EL (cell line): ENCODE measurements around the gene SLC5A2.
"Not testable (repeated sequence)": the region's sequence is repeated elsewhere in the genome, so short reads cannot be mapped to it uniquely, and the experiment has no call there.

Experiments used
- DNase-seq: peaks from one replicate; pipeline ENCODE4 v3.0.0-alpha.2; 2016

SLC5A2 gene

DNA sequence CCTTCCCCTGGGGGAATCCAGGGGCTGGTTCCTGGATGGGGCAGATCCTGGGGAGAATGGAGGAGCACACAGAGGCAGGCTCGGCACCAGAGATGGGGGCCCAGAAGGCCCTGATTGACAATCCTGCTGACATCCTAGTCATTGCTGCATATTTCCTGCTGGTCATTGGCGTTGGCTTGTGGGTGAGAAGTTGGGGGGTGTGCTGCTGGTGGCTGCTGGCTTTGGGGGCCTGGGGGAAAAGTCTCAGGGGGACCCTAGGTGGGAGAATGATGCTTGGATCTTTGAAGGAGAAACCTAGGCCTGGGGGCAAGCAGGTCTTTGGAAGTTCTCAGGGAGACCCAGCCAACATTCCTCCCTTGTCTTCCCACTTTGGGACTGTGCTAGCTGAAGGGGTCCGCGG lies at the start of gene SLC5A2:
SLC5A2 (plus strand) TSS at position 43 of the 400 bp plus-strand sequence; CDS start at position 57, 14 bp downstream.
- no peak for DNase-seq

DNA sequence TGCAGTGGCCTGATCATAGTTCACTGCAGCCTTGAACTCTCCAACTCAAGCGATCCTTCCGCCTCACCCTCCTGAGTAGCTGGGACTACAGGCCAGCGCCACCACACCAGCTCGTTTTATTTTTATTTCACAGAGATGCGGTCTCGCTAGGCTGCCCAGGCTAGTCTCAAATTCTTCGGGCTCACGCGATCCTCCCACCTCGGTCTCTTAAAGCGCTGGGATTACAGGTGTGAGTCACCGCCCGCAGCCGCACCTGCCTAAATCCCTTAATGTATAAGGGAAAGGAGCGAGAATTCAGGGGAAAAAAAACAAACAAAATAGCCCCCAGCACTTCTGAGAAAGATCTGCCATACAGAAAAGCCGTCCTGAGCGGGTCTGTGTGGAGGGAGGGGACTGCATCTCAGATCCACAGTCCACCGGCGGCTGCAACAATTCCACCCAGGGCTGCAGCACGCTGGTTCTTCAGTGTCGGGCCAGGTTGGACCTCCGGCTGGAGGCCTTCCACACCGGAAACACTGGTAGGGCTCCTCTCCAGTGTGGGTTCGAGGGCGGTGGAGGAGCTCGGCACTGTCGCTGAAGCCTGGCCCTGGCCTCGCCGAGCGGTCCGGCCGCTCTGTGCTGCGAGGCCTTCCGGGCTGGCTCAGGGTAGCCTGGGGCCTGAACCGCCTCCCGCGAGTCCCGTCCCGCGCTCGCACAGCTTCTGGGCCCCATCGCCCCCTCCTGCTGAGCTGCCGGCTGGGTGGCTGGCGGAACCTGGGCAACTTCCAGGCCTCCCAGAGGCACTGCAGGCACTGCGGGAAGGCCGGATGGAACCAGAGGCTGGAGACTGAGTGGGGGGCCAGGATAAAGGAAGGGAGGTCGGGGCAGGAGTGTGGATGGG lies 47.3 kb upstream of the SLC5A2 start:
- DNase-seq = no peak

DNA sequence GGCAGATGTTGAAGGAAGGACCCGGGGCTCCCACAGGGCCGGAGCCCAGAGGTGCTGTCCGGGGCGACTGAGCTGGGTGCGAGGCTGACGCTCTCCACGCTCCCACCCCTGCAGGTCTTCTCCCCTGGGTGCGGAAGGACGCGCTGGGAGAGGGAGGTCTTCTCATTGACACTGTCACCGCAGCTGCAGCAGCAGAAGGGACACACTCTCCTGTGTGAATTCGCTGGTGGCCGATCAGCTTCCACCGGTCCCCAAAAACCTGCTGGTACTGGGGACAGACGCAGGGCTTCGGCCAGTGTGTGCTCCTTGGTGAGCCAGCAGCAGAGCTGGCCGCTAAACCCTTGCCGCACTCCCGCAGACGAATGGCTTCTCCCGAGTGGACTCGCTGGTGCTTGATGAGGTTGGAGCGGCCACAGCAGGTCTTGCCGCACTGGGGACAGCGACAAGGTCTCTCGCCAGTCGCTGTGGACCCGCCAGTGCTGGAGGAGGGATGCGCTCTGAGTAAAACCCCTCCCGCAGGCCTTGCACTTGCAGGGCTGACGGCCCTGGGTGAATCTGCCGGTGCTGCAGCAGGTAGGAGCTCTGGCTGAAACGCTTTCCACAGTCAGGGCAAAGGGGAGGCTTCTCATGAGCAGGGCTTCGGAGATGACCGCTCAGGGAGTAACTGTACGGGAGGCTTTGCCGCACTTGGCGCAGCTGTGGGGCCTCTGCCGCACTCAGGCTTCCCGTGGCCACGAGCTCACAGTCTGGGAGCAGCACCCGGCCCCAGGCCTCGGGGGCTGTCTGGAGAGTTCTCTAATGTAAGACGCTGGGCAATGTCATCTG lies 46.5 kb upstream of the SLC5A2 start:
- DNase-seq = no peak

DNA sequence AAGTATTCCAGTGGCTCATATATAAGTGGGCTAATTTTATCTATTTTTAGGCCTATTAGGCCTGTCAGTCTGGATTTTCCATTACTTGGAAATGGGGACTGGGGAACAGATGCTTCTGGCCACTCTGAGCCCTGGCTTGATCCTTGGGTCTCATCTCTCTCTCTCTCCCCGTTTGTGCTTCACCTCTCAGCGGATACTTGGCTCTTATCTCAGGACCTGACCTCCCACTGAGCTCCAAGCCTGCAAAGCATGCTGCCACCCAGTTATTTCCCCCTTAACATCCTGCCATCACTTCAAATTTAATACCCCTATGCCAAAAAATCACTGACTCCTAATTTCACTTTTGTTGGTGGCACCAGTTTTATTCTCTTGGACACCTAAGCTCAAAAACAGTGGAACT lies 44.5 kb upstream of the SLC5A2 start:
- DNase-seq = no peak

DNA sequence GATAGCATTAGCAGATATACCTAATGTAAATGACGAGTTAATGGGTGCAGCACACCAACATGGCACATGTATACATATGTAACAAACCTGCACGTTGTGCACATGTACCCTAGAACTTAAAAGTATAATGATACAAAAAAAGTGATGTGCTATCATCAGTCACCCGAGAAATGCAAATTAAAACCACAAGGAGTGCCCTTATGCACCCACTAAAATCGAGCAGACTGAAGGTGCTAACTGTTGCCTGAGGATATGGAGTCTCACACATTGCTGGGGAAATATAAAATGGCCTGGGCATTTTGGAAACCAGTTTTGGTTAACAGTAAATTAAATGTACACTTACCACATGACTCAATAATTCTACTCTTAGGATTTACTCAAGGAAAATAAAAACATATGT lies 43.9 kb upstream of the SLC5A2 start:
- DNase-seq = not testable (repeated sequence)

DNA sequence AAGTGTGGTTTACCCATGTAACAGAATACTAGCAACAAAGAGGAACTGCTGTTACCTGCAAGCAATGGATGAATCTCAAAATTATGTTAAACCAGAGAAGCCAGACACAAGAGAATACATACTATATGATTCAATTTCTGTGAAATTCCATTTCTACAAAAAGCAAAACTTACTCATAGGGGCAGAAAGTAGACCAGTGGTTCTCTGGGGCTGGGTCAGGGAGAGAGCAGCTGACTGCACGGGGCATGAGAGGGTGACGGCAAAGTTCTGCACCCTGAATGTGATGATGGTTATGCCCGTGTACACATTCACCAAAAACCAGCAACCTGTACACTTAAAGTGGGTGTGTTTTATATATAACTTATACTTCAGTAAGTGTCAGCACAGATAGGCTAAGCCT lies 43.4 kb upstream of the SLC5A2 start:
- DNase-seq = no peak

DNA sequence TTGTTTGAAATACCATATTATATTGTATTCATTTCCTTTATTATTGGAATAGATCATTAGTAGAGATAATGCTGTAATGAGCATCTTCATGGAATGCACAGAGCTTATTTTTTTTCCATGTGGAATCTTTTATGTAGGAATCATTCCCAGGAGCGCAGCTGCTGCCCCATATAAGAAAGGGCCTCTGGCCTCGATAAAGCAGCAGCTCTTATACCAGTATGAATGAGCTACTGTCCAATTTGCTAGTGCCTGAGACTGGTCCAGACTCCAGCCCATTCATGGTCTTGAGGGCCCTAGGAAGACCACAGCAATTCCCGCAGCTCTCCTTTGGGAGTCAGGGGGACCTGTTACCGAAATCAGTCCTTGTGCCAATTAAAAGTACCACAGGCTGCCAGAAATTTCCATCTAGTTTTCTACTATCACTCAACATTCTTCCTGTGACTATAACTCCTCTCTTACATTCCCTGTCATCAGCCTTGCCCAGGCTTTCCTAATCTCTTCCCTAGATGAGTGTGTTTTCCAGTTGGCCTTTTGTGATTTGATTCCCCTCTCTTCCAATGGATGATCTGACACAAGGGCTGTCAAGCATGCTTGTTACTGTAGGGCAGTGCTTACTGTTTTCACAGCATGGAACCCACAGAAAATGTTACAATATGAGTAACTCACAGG lies 42.3 kb upstream of the SLC5A2 start:
- DNase-seq = no peak

DNA sequence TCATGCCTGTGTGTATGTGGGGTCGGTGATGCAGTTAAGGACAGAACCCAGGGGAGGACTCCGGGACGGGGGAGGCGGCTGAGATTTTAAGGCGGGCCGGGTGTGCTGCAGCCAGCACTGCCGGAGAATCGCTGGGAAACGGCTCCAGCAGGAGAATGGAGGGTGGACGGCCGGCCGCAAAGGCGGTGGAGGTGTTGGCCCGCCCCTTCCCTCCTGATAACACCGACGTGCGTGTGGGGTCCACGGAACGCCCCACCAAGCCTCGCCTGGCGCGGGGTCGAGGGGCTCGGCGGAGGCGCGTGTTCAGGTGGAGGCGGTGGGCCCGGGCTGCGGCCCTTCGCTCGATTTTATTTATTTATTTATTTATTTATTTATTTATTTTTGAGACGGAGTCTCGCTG lies 41.0 kb upstream of the SLC5A2 start:
- no peak for DNase-seq

DNA sequence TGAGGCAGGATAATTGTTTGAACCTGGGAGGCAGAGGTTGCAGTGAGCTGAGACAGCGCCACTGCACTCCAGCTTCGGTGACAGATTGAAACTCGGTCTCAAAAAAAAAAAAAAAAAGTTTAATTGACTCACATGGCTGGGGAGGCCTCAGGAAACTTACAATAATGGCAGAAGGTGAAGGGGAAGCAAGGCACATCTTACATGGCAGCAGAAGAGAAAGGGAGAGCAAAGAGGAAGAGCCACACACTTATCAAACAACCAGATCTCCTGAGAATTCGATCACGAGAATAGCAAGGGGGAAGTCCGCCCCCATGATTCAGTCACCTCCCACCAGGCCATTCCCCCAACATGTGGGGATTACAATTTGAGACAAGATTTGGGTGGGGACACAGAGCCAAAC lies 37.0 kb upstream of the SLC5A2 start:
- not testable (repeated sequence) for DNase-seq

DNA sequence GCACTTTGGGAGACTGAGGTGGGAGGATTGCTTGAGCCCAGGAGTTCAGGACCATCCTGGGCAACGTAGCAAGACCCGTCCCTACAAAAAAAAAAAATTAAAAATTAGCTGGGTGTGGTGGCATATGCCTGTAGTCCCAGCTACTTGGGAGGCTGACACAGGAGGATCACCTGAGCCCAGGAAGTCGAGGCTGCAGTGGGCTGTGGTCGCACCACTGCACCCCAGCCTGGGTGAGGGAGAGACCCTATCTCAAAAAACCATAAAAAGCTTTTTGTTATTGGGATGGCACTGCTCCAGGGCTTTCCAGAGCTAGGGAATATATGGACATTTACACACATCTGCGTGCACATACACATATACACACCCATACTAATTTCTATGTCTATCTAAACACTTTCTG lies 31.7 kb upstream of the SLC5A2 start:
- DNase-seq = no peak

DNA sequence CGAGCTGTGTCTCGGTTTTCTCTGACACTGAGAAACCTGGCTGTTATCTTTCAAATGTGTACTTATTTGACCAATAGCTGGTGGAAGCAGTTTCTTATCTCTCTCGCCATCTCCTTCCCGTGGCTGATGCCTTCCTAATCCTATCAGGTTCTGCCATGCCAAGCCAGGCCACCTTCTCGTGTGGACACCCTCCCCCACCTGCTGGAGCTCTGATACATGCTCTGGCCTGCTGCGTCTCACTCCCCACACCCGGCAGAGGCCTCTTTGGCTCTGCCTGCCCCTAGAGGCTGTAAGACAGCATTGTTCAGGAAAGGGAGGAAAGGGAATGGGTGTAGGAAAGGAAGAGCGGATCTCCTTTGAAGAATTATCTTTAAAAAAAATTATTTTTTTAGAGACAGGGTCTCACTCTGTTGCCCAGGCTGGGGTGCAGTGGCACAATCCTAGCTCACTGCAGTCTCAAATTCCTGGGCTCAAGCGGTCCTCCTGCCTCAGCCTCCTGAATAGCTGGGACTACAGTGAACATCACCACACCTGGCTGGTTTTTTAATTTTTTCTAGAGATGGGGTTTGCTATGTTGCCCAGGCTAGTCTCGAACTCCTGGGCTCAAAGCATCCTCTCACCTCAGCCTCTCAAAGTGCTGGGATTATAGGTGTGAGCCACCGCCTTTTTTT lies 31.1 kb upstream of the SLC5A2 start:
- DNase-seq = peak; percentile 74

DNA sequence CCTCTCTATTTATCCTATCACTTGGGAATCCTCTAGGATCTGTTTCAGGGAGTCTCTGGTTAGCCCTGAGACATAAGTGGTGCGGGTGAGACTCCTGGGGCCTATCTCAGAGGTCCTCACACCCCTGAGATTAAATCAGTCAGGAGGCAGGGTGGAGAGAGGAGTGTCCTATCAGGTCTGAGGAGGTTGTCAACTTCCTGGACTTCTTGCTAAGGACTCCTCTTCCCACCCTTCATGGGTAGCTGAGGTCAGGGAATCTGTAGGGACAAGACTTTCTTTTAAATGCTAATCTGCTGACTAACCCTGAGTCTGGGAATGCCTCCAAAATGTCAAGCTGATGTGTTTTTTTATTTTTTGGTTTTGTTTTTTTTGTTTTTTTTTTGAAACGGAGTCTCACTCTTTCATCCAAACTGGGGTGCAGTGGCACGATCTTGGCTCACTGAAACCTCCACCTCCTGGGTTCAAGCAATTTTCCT lies 30.3 kb upstream of the SLC5A2 start:
- DNase-seq = peak; percentile 94

DNA sequence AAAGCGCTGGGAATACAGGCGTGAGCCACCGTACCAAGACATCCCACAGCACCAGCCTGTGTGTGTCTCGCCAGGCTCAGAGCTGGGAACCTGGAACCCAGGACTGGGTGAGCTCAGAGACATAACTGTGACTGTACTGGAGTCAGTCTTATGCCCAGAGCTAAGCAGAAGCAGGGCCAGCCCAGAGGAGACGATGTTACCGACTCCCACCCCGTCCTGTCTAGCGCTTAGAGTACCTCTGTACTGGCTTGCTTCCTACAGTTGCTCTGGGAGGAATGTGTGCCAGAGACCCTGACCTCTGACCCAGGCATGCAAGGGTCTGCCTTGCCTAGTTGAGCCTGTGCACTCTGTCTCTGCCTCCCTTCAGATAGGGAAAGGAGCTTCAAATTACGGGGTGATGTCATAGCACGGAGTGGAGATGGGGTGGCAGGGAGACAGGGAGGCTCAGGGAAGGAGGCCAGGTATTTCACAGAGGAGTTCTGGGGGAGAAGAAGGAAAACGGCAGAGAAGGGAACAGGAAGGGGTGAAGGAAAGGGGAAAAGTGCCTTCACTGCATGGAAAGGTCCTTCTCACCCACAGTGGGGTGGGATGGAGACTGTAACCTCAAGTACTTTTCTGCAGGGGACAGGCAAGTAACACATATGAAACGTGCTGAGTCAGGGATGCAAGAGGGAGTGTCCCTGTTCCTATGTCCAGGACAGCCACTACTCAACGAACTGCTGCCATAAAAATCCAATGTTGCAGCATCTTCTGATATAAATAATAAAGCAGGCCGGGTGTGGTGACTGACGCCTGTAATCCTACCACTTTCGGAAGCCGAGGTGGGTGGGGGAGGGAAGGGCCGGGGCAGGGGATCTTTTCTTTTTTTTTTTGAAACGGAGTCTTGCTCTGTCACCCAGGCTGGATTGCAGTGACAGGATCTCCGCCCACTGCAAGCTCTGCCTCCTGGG lies 29.4 kb upstream of the SLC5A2 start:
- DNase-seq = peak; percentile 59

DNA sequence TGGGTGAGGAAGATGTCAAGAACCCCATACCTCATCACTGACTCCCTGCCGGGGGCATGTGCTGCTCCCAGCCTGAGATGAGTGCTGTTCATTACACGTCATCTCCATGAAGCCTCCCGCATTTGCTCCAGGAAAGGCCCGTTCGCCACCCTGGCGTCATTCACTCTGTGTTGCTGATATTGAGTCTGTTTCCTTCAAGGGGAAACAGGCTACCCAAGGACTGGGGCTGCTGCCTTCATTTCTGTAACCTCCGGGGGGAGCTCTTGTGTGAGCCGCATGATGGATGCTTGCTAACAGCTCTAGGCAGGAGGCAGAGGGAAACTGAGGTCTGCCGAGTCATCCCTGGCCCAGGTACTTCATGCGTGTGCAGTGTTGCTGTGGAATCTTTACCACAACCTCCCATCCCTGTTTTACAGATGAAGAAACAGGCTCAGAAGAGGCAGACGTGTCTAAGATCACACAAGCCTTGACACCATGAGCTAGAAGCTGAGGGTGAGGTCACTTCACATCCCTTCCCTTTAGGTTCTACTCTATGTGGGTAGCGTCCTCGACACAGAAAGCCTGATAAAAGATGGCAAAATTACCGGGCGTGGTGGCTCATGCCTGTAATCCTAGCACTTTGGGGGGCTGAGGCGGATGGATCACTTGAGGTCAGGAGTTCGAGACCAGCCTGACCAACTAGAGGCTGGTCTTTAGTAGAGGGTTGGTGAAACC lies 27.2 kb upstream of the SLC5A2 start:
- no peak for DNase-seq

DNA sequence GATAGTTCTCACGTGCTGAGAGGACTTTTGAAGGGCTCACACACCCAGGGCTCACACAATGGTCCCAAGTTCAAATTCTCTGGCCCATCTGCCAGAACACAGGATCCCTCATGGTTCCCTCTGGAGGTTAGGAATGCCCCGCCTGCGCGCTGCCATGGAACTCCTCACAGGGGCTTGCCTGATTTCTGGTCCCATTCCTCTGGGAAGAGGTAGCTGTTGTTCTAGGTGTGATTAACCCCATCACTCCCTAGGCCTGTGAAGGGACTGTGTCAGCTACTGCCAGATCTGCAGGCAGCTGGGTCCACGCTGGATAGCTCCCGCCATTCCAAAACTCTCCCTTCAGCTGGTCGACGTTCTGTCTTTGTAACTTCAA lies 25.9 kb upstream of the SLC5A2 start:
- DNase-seq = no peak

DNA sequence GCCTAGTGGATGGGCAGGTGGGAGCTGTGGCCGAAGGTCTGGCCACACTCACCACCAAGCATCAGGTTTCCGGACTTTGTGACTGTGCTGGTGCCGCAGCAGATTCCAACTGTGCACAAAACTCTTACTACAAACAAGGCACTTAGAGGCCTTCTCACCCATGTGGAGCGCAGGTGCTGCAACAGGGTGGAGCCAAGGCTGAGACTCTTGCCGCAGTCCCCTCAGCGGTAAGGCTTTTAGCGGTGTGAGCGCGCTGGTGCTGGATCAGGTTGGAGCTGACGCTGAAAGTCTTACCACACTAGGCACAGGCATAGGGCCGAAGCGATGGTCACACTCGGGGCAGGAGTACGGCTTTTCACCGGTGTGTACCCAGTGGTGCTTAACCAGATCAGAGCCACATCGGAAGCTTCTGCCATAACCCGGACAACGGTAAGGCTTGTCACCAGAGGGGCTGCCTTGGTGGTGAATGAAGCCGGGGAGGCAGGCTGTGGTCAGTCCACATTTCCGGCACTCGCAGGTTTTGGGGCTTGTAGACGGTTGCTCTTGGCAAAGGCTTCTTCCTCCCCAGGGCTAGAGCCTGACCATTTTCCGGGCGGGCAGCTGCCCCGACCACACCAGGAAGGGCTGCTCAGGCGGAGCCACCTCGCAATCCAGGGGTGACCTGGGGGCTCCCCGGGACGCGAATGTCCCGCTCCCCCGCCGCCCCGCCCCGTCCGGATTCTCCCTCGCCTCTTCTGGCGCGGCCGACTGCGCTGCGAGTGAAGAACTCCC lies 24.7 kb upstream of the SLC5A2 start:
- DNase-seq = peak; percentile 61

DNA sequence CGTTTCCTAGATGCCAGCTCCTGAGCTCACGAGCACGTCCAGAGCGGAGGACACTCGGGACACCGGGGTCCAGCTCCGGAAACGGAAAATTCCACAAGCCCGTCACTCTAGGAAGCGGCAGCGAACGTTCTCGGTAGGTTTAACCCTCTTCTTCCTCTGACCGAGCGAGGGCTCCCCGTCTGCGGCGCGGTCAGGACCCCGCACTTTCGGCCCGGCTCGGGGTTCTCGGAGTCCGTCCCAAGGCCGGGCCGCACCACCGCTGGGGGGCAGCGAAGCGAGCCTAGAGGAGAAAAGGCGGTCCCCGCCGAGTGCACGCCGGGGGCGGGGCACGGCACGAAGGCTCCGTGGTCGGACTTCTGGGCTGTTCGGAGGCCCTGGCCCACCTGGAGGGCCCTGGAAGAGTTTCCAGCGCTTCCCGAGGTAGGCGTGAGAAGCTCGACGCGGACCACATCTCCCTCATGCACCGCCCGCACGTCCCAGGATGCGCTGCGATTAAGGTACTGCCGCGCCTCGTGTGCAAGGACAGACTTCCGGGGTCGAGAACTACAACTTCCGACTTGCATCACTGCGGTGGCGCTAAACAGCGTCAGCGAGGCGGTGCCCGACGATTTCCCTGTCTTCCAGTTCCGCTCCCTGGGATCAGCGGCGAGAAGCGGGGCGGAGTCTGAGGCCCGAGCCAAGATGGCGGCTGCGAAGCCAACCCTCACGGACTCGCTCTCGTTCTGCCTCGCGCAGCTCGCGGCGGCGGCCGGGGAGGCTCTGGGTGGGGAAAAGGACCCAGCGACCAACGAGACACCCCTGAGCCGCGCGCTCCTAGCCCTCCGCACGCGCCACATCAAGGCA lies 23.9 kb upstream of the SLC5A2 start, which contains the start of gene ARMC5:
ARMC5 (plus strand) TSS at position 658 of the 843 bp plus-strand sequence; CDS start at position 682, 24 bp downstream.
- DNase-seq = peak; percentile 98

DNA sequence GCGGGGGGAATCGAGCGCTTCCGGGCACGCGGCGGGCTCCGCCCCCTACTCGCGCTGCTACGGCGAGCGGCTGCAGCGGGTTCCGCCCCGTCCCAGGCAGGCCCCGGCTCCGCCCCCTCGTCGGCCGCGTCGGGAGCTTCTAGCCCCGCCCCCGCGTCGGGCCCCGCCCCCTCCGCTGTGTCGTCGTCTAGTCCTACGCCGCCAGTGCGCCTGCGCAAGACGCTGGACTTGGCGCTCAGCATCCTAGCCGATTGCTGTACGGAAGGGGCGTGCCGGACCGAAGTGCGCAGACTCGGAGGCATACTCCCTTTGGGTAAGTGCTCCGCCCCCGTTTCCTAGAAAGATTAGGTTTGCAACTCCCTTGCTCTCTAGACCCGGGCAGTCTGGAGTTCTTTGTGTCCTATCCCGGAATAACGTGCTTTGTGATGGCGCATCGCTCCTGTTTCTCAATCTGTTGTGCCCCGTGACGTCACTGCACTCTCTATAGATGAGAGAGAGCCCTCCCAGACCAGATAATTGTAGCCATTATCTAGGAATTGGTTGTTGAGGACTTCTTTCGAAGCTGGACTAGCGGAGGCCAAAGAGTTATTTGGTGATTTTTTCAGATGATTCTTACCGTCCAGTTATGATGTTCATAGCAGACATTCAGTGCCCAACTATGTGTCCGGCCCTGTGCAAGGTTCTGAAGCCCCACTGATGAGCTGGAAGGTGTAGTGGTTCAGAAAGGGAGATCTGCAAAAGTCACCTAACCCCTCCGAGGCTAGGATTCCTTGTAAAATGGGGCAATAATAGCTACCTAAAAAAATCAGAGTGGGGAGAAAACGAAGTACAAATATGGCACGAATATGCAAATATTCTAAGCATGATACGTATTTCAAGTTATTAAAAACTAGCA lies 23.0 kb upstream of the SLC5A2 start:
- peak; percentile 99 for DNase-seq
